Neural cell (in vitro differentiated cells): ENCODE results near the gene ZC3H12D. TPM values are rescaled to one million over a fixed set of nuclear protein-coding genes. Genes with fewer than 3 reads are reported as not detected.

Source experiments
- H2AFZ ChIP-seq: fragments of 200-600, 300-800 bp; sonication (generic), shearing (Covaris generic); 2 replicates; pipeline ENCODE4 v1.6.0; 2014; ENCODE audit warnings: low read depth, mild to moderate bottlenecking, antibody characterized with exemption, low read length, moderate library complexity
- H3F3A ChIP-seq: fragments of 200-600 bp; shearing (Covaris generic); 2 replicates; pipeline ENCODE4 v1.6.1; 2016; ENCODE audit warnings: mild to moderate bottlenecking, moderate library complexity, mixed read lengths, antibody characterized with exemption, low read length; ENCODE audit not compliant: insufficient read depth, poor library complexity, severe bottlenecking
- H3K27ac ChIP-seq: fragments of 200-600, 300-800 bp; sonication (generic), shearing (Covaris generic); 2 replicates; pipeline ENCODE4 v1.5.1; 2014; ENCODE audit warnings: mild to moderate bottlenecking, low read length, moderate library complexity
- H3K27me3 ChIP-seq: fragments of 300-800, 200-600 bp; sonication (generic), shearing (Covaris generic); 2 replicates; pipeline ENCODE4 v1.6.0; 2014; ENCODE audit warnings: mild to moderate bottlenecking, low read depth, low read length, moderate library complexity; ENCODE audit not compliant: insufficient read depth
- H3K36me3 ChIP-seq: fragments of 300-800, 200-600 bp; sonication (generic), shearing (Covaris generic); 2 replicates; pipeline ENCODE4 v1.5.1; 2014; ENCODE audit warnings: mild to moderate bottlenecking, antibody characterized with exemption, low read length, moderate library complexity; ENCODE audit not compliant: insufficient read depth
- H3K4me2 ChIP-seq: fragments of 300-800, 200-600 bp; sonication (generic), shearing (Covaris generic); 2 replicates; pipeline ENCODE4 v1.6.0; 2014; ENCODE audit warnings: mild to moderate bottlenecking, low read length
- H3K4me3 ChIP-seq: fragments of 300-800, 200-600 bp; sonication (generic), shearing (Covaris generic); 2 replicates; pipeline ENCODE4 v1.5.1; 2014; ENCODE audit warnings: mild to moderate bottlenecking, low read length, moderate library complexity
- H3K79me2 ChIP-seq: fragments of 200-600 bp; shearing (Covaris generic); replicated peaks from 2 replicates; pipeline ENCODE4 v1.6.0; 2014; ENCODE audit warnings: mild to moderate bottlenecking, low read length, moderate library complexity; ENCODE audit not compliant: insufficient read depth
- H3K9ac ChIP-seq: fragments of 300-800, 200-600 bp; sonication (generic), shearing (Covaris generic); 2 replicates; pipeline ENCODE4 v1.6.1; 2016; ENCODE audit warnings: mild to moderate bottlenecking, low read length, mixed read lengths
- H3K9me2 ChIP-seq: fragments of 200-600 bp; shearing (Covaris generic); 2 replicates; pipeline ENCODE4 v1.6.1; 2016; ENCODE audit warnings: mild to moderate bottlenecking, low read length, mixed read lengths; ENCODE audit not compliant: insufficient read depth
- H3K9me3 ChIP-seq: fragments of 200-600, 300-800 bp; sonication (generic), shearing (Covaris generic); 2 replicates; pipeline ENCODE4 v1.6.1; 2016; ENCODE audit warnings: mild to moderate bottlenecking, mixed run types, low read length, moderate library complexity, mixed read lengths
- H4K20me1 ChIP-seq: fragments of 200-600 bp; shearing (Covaris generic); 2 replicates; pipeline ENCODE4 v1.6.1; 2016; ENCODE audit warnings: mild to moderate bottlenecking, mixed run types; ENCODE audit not compliant: insufficient read depth
- CTCF ChIP-seq: fragments of 450-650 bp; IDR thresholded peaks from 2 replicates; pipeline ENCODE4 v1.5.1; 2014; ENCODE audit warnings: antibody characterized with exemption, mild to moderate bottlenecking, moderate library complexity; ENCODE audit not compliant: poor library complexity, severe bottlenecking
- EP300 ChIP-seq: fragments of 450-650 bp; conservative IDR thresholded peaks from 2 replicates; pipeline ENCODE4 v1.6.1; 2014; ENCODE audit warnings: antibody characterized with exemption, mild to moderate bottlenecking, moderate library complexity; ENCODE audit not compliant: poor library complexity, severe bottlenecking
- EZH2 ChIP-seq: fragments of 200-600, 300-800 bp; shearing (Covaris generic), sonication (generic); IDR thresholded peaks from 2 replicates; pipeline ENCODE4 v1.6.1; 2014; ENCODE audit warnings: antibody characterized with exemption, low read length, borderline replicate concordance, mild to moderate bottlenecking; ENCODE audit not compliant: insufficient read depth, poor library complexity, severe bottlenecking
- MXI1 ChIP-seq: fragments of 450-650 bp; conservative IDR thresholded peaks from 2 replicates; pipeline ENCODE4 v1.6.1; 2014; ENCODE audit warnings: antibody characterized with exemption, mild to moderate bottlenecking; ENCODE audit not compliant: poor library complexity, severe bottlenecking
- POLR2AphosphoS5 ChIP-seq: IDR thresholded peaks from 2 replicates; pipeline ENCODE4 v1.6.1; 2012
- RAD21 ChIP-seq: fragments of 450-650 bp; conservative IDR thresholded peaks from 2 replicates; pipeline ENCODE4 v1.6.1; 2014; ENCODE audit warnings: antibody characterized with exemption, mild to moderate bottlenecking, moderate library complexity
- REST ChIP-seq: IDR thresholded peaks from 2 replicates; pipeline ENCODE4 v1.6.1; 2012; ENCODE audit warnings: borderline replicate concordance
- SMC3 ChIP-seq: fragments of 450-650 bp; conservative IDR thresholded peaks from 2 replicates; pipeline ENCODE4 v1.6.1; 2014; ENCODE audit warnings: antibody characterized with exemption, mild to moderate bottlenecking, moderate library complexity; ENCODE audit not compliant: poor library complexity
- TAF1 ChIP-seq: IDR thresholded peaks from 2 replicates; pipeline ENCODE4 v1.6.1; 2012; ENCODE audit warnings: low read depth
- polyA plus RNA-seq: library from polyadenylated mRNA; depleted of rRNA; stranded (reverse); fragments of >200 nt; gene quantifications from 2 replicates; pipeline ENCODE4 v1.2.3, GENCODE V29; 2014

ZC3H12D gene
- polyA plus RNA-seq, 1 donor from 2014 or later: 1.0 TPM

GRCh38 chr6:149414009-149414408 is 70.8 kb downstream of the ZC3H12D start:
- H3K9ac ChIP-seq: no peak overlapping the region
- H3K9me2 ChIP-seq: no peaks in the 10 kb centered on the region

GRCh38 chr6:149410557-149410956 is 74.3 kb downstream of the ZC3H12D start:
- Histone ChIP-seq H3K9me3 (no peaks in the 10 kb centered on the region), H3K36me3 (peaks cover 8% of the 10 kb centered on the region), H3K4me3 (no peak overlapping the region), H3K79me2 (no peaks in the 10 kb centered on the region), H3K9ac (no peak overlapping the region), H3K9me2 (no peaks in the 10 kb centered on the region), H3K27ac (no peak overlapping the region), H3F3A (no peaks in the 10 kb centered on the region), H3K4me2 (no peak overlapping the region), H4K20me1 (no peaks in the 10 kb centered on the region), H2AFZ (no peak overlapping the region), H3K27me3 (no peaks in the 10 kb centered on the region)
- TF ChIP-seq TAF1 (no peak), MXI1 (no peak), CTCF (no peak), POLR2AphosphoS5 (no peak), EP300 (no peak), RAD21 (no peak), EZH2 (no peak), SMC3 (no peak)

More at GRCh38 chr6:149414009-149414408, 70.8 kb downstream of the ZC3H12D start:
- H3K36me3 ChIP-seq: peaks cover 4% of the 10 kb centered on the region
- no peak overlapping the region for H2AFZ ChIP-seq
- no peak overlapping the region for H3K4me3 ChIP-seq
- no peak overlapping the region for H3K27ac ChIP-seq
- H3F3A ChIP-seq: no peaks in the 10 kb centered on the region
- H3K9me3 ChIP-seq: no peaks in the 10 kb centered on the region
- H3K27me3 ChIP-seq: no peaks in the 10 kb centered on the region
- TF ChIP-seq RAD21 (no peak), POLR2AphosphoS5 (no peak), TAF1 (no peak), REST (no peak), EP300 (no peak), SMC3 (no peak), EZH2 (no peak), MXI1 (no peak), CTCF (no peak)
- no peaks in the 10 kb centered on the region for H4K20me1 ChIP-seq
- no peaks in the 10 kb centered on the region for H3K79me2 ChIP-seq
- H3K4me2 ChIP-seq: no peak overlapping the region
